Measurements from ENCODE around the gene INO80.

- TF ChIP-seq CTCF (IDR thresholded peaks at IDR 0.05): no peak
- TF ChIP-seq EP300 (IDR thresholded peaks at IDR 0.05): no peak
- no peak for TF ChIP-seq POLR2AphosphoS5 (IDR thresholded peaks at IDR 0.05)
Observed at GRCh38 chr15:40931300-40932142, 184.6 kb downstream of the INO80 start.
